Keratinocyte (primary cell): Measurements from ENCODE around the gene EMP1. TPM values are rescaled to one million over a fixed set of nuclear protein-coding genes. Genes with fewer than 3 reads are reported as not detected.

Experiments used
- DNase-seq: peaks from one replicate; pipeline ENCODE4 v3.0.0-alpha.2; 2011; ENCODE audit warnings: low read depth, missing footprints, low spot score
- FAIRE-seq: peaks from 2 replicates; lab custom pipeline; 2011; peaks lifted over from hg19 to GRCh38; lab: Jason Lieb, UNC
- H2AFZ ChIP-seq: 2 replicates; pipeline ENCODE4 v1.6.0; 2012; ENCODE audit warnings: low read length, control low read depth, inconsistent platforms; ENCODE audit not compliant: control insufficient read depth
- H3K27ac ChIP-seq: 2 replicates; pipeline ENCODE4 v1.5.1; 2011; ENCODE audit warnings: low read length; ENCODE audit not compliant: control insufficient read depth, insufficient read depth
- H3K27me3 ChIP-seq: 3 replicates; pipeline ENCODE4 v1.6.0; 2011; ENCODE audit warnings: low read length; ENCODE audit not compliant: control insufficient read depth, insufficient read depth; ENCODE audit errors: extremely low read depth
- H3K36me3 ChIP-seq, 2 experiments: 2 replicates in 1 of 2; 3 replicates in 1 of 2; pipeline ENCODE4 v1.5.1; 2011; ENCODE audit warnings: low read length in 2 of 2, mild to moderate bottlenecking in 1 of 2; ENCODE audit not compliant: control insufficient read depth in 2 of 2, insufficient read depth in 2 of 2; ENCODE audit errors: extremely low read depth in 1 of 2
- H3K4me1 ChIP-seq: 3 replicates; pipeline ENCODE4 v1.5.1; 2011; ENCODE audit warnings: low read length; ENCODE audit not compliant: control insufficient read depth, insufficient read depth; ENCODE audit errors: extremely low read depth
- H3K4me2 ChIP-seq: 3 replicates; pipeline ENCODE4 v1.6.0; 2011; ENCODE audit warnings: low read depth, low read length; ENCODE audit not compliant: control insufficient read depth, insufficient read depth; ENCODE audit errors: extremely low read depth
- H3K4me3 ChIP-seq, 3 experiments: fragments of 200-600 bp in 1 of 3; sonication (generic) in 1 of 3; 2 replicates in 2 of 3; 3 replicates in 1 of 3; pipeline ENCODE4 v1.5.1; 2011 to 2016; ENCODE audit warnings: low read length in 3 of 3, mild to moderate bottlenecking in 3 of 3, control low read depth in 2 of 3, inconsistent platforms in 1 of 3, low read depth in 1 of 3, mixed read lengths in 1 of 3, mixed run types in 1 of 3, moderate library complexity in 1 of 3; ENCODE audit not compliant: control insufficient read depth in 2 of 3, insufficient read depth in 2 of 3; ENCODE audit errors: extremely low read depth in 1 of 3
- H3K79me2 ChIP-seq: 2 replicates; pipeline ENCODE4 v1.6.0; 2012; ENCODE audit warnings: low read length; ENCODE audit not compliant: control insufficient read depth, insufficient read depth
- H3K9ac ChIP-seq: 3 replicates; pipeline ENCODE4 v1.6.0; 2011; ENCODE audit warnings: low read length; ENCODE audit not compliant: control insufficient read depth, insufficient read depth; ENCODE audit errors: extremely low read depth
- H3K9me1 ChIP-seq: 3 replicates; pipeline ENCODE4 v1.6.0; 2011; ENCODE audit warnings: low read length; ENCODE audit not compliant: control insufficient read depth, insufficient read depth; ENCODE audit errors: extremely low read depth
- H3K9me3 ChIP-seq: 2 replicates; pipeline ENCODE4 v1.5.1; 2012; ENCODE audit warnings: low read depth, low read length; ENCODE audit not compliant: control insufficient read depth
- H4K20me1 ChIP-seq: 3 replicates; pipeline ENCODE4 v1.6.0; 2011; ENCODE audit warnings: low read length; ENCODE audit not compliant: control insufficient read depth, insufficient read depth; ENCODE audit errors: extremely low read depth
- EZH2 ChIP-seq: IDR thresholded peaks from one replicate; pipeline ENCODE4 v1.6.1; 2012; ENCODE audit warnings: inconsistent platforms, mild to moderate bottlenecking, low read length, moderate library complexity
- dilution Hi-C: fragments of 300-500 bp; cut with MboI; formaldehyde crosslinking; loops from one replicate; pipeline ENCODE4 v1.7.0; 2020; ENCODE audit warnings: low sequenced_read_pairs; ENCODE audit not compliant: extremely low pct_ligation_motif_present
- polyA plus RNA-seq, 5 experiments: library from polyadenylated mRNA; depleted of rRNA in 3 of 5; stranded (reverse) in 3 of 5; stranded (forward) in 1 of 5; unstranded in 1 of 5; fragments of >200 nt; gene quantifications; 1 replicate in 1 of 5; 2 replicates in 3 of 5; 3 replicates in 1 of 5; pipeline versions ENCODE4 v1.2.1 to v1.2.3, GENCODE V29; 2011 to 2012; ENCODE audit warnings: missing spikeins in 2 of 5, low read depth in 1 of 5, low replicate concordance in 1 of 5
- TF ChIP-seq, protein P1 (sequence below), 3 experiments: IDR thresholded peaks in 1 of 3; conservative IDR thresholded peaks in 1 of 3; optimal IDR thresholded peaks in 1 of 3; 2 replicates in 2 of 3; 3 replicates in 1 of 3; pipeline versions ENCODE3 to v1.5.1; 2011; ENCODE audit warnings: low read length in 3 of 3, mild to moderate bottlenecking in 3 of 3, moderate library complexity in 2 of 3, control low read depth in 1 of 3, inconsistent platforms in 1 of 3; ENCODE audit not compliant: insufficient read depth in 2 of 3; ENCODE audit errors: extremely low read depth in 1 of 3

The EMP1 gene
- polyA plus RNA-seq, 1 donor (not counting 4 experiments of a cell fraction or from before 2014, with no cell fraction given), result 583 TPM

DNA sequence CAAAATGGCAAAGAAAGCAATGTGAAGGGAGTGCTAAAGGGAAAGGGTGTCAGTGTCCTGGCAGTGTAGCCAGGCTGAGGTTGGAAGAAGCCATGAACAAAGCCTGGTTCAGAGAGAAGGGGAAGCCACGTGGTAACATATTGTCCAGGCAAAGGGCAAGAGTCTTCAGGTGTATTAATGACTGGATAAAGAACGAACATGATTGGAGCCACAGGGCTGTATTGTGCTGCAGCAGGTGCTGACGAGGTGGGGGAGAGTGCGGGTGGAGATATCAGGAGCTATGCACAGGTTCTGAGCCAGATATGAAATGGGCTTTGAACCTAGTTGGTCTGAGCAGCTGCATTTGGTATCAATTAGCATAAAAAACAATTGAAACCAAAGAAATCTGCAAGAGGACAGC is 18.6 kb upstream of the EMP1 start:
- no peaks in the 10 kb centered on the region for H3K9me1 ChIP-seq
- no peak overlapping the region for H2AFZ ChIP-seq
- no peaks in the 10 kb centered on the region for H4K20me1 ChIP-seq
- no peaks in the 10 kb centered on the region for H3K27me3 ChIP-seq
- no peaks in the 10 kb centered on the region for H3K36me3 ChIP-seq
- FAIRE-seq, result no peak
- no peak overlapping the region for H3K27ac ChIP-seq
- peaks cover 57% of the 10 kb centered on the region for H3K4me1 ChIP-seq
- no peaks in the 10 kb centered on the region for H3K79me2 ChIP-seq
- dilution Hi-C loops, result no loop called here
- H3K4me3 ChIP-seq, result no peak overlapping the region
- no peak for TF ChIP-seq EZH2
- TF ChIP-seq, protein P1, sequence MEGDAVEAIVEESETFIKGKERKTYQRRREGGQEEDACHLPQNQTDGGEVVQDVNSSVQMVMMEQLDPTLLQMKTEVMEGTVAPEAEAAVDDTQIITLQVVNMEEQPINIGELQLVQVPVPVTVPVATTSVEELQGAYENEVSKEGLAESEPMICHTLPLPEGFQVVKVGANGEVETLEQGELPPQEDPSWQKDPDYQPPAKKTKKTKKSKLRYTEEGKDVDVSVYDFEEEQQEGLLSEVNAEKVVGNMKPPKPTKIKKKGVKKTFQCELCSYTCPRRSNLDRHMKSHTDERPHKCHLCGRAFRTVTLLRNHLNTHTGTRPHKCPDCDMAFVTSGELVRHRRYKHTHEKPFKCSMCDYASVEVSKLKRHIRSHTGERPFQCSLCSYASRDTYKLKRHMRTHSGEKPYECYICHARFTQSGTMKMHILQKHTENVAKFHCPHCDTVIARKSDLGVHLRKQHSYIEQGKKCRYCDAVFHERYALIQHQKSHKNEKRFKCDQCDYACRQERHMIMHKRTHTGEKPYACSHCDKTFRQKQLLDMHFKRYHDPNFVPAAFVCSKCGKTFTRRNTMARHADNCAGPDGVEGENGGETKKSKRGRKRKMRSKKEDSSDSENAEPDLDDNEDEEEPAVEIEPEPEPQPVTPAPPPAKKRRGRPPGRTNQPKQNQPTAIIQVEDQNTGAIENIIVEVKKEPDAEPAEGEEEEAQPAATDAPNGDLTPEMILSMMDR (optimal IDR thresholded peaks at IDR 0.05 in 1 of 3, IDR thresholded peaks at IDR 0.05 in 1 of 3, conservative IDR thresholded peaks at IDR 0.05 in 1 of 3; ENCODE audit: extremely low read depth in 1 of 3, insufficient read depth in 2 of 3, low read length in 3 of 3), result no peak
- no peak overlapping the region for H3K4me2 ChIP-seq
- no peaks in the 10 kb centered on the region for H3K9me3 ChIP-seq
- DNase-seq, result no peak
- no peak overlapping the region for H3K9ac ChIP-seq

DNA sequence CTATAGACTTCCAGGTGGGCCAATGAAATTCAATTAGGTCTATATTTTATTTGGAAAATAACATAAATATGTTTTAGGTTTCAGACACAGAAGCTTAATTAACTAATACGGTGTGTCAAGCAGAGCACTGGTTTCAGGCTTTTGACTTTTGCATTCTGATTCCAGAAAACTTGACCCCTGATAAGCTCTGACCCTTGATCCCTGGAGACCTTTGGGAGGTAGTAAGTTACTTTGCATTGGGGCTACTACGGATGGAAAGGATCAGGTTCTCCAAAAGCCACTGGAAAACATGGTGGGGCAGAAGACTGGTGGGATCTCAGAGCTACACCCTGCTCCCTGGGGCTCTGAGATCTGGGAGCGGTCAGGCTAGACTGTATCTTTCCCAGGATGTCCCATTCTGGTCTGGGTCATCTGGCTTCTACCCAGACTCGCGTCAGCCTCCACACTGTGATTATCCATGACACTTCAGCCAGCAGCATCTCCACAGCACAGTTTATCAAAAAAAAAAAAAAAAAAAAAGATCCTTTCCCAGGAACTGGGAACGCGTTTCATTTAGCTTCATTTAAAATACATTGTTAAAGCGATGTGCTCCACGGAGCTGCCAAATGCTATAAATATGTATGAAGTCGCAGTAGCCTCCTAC is 17.8 kb upstream of the EMP1 start:
- DNase-seq (no peak), FAIRE-seq (no peak)
- H3K4me1 ChIP-seq, result peaks cover 49% of the 10 kb centered on the region
- peak overlapping the region; percentile 90 for H3K4me2 ChIP-seq
- H3K9me3 ChIP-seq, result no peaks in the 10 kb centered on the region
- H3K9ac ChIP-seq, result peak overlapping the region; percentile 73
- H3K79me2 ChIP-seq, result no peaks in the 10 kb centered on the region
- TF ChIP-seq, protein P1 (optimal IDR thresholded peaks at IDR 0.05 in 1 of 3, IDR thresholded peaks at IDR 0.05 in 1 of 3, conservative IDR thresholded peaks at IDR 0.05 in 1 of 3; ENCODE audit: extremely low read depth in 1 of 3, insufficient read depth in 2 of 3, low read length in 3 of 3), result no peak
- no peak for TF ChIP-seq EZH2
- dilution Hi-C loops, result no loop called here
- no peaks in the 10 kb centered on the region for H3K36me3 ChIP-seq
- H4K20me1 ChIP-seq, result no peaks in the 10 kb centered on the region
- H3K9me1 ChIP-seq, result no peaks in the 10 kb centered on the region
- peak overlapping the region; percentile 70 for H3K27ac ChIP-seq
- H3K4me3 ChIP-seq, result peak overlapping the region in 2 of 3 experiments; percentile 53 to 59
- peak overlapping the region; percentile 64 for H2AFZ ChIP-seq
- H3K27me3 ChIP-seq, result no peaks in the 10 kb centered on the region
